Glutamatergic neuron (in vitro differentiated cells): Measurements from ENCODE around the gene TOP1. TPM values are rescaled to one million over a fixed set of nuclear protein-coding genes. Genes with fewer than 3 reads are reported as not detected.

Source experiments
- DNase-seq: peaks from one replicate; pipeline ENCODE4 v3.0.0; 2022
- H3K27ac Mint-ChIP-seq: one replicate; pipeline ENCODE4 v1.8.0; 2020; ENCODE audit warnings: mild to moderate bottlenecking, mixed read lengths, inconsistent platforms; ENCODE audit not compliant: unreplicated experiment
- H3K27me3 Mint-ChIP-seq: one replicate; pipeline ENCODE4 v1.8.0; 2020; ENCODE audit warnings: mild to moderate bottlenecking, moderate library complexity, mixed read lengths, inconsistent platforms; ENCODE audit not compliant: unreplicated experiment
- H3K36me3 Mint-ChIP-seq: one replicate; pipeline ENCODE4 v1.8.0; 2020; ENCODE audit warnings: mild to moderate bottlenecking, mixed read lengths, inconsistent platforms; ENCODE audit not compliant: unreplicated experiment
- H3K4me1 Mint-ChIP-seq: one replicate; pipeline ENCODE4 v1.8.0; 2020; ENCODE audit warnings: mild to moderate bottlenecking, low read depth, mixed read lengths, inconsistent platforms; ENCODE audit not compliant: unreplicated experiment
- H3K4me3 Mint-ChIP-seq: one replicate; pipeline ENCODE4 v1.8.0; 2020; ENCODE audit warnings: mild to moderate bottlenecking, mixed read lengths, inconsistent platforms; ENCODE audit not compliant: unreplicated experiment
- H3K9me3 Mint-ChIP-seq: one replicate; pipeline ENCODE4 v1.8.0; 2020; ENCODE audit warnings: mild to moderate bottlenecking, moderate library complexity, mixed read lengths, inconsistent platforms; ENCODE audit not compliant: unreplicated experiment
- total RNA-seq: library from RNA; stranded (reverse); fragmentation: NEBNext Ultra II Directional; extraction: Animal tissue kit (Norgen Biotek cat#: 25700); gene quantifications from one replicate; pipeline ENCODE4 v1.2.1, GENCODE V29; 2021; ENCODE audit not compliant: unreplicated experiment
- TF ChIP-seq, protein P1 (sequence below): fragments of 200-600 bp; sonication (generic); IDR thresholded peaks from one replicate; pipeline ENCODE4 v1.5.0; 2021; ENCODE audit not compliant: partially characterized antibody, unreplicated experiment

Gene TOP1
- total RNA-seq, 1 donor from 2014 or later, result 68.7 TPM

DNA sequence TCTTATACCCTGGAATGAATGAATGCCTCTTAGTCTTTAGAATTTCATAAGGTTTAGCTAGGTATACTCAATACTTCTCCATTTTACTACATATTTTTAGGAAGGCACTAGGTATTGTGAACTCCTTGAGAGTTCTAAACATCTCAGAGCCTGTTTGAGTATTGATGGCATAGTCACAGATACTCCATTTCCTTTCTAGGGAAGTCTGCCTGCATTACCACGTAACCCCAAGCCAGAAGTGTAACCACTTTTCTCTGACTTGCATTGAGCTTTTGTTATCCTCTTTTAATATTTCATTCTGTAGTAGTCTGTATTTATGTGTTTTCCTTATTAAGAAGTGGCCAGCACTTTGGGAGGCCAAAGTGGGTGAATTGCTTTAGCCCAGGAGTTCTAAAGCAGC lies 12.2 kb downstream of the TOP1 start:
- Mint-ChIP-seq H3K4me3 (no peak overlapping the region), H3K4me1 (peaks cover 19% of the 10 kb centered on the region), H3K9me3 (peaks cover 4% of the 10 kb centered on the region), H3K27me3 (no peaks in the 10 kb centered on the region), H3K36me3 (no peaks in the 10 kb centered on the region), H3K27ac (no peak overlapping the region)
- no peak for DNase-seq
- TF ChIP-seq, protein P1, sequence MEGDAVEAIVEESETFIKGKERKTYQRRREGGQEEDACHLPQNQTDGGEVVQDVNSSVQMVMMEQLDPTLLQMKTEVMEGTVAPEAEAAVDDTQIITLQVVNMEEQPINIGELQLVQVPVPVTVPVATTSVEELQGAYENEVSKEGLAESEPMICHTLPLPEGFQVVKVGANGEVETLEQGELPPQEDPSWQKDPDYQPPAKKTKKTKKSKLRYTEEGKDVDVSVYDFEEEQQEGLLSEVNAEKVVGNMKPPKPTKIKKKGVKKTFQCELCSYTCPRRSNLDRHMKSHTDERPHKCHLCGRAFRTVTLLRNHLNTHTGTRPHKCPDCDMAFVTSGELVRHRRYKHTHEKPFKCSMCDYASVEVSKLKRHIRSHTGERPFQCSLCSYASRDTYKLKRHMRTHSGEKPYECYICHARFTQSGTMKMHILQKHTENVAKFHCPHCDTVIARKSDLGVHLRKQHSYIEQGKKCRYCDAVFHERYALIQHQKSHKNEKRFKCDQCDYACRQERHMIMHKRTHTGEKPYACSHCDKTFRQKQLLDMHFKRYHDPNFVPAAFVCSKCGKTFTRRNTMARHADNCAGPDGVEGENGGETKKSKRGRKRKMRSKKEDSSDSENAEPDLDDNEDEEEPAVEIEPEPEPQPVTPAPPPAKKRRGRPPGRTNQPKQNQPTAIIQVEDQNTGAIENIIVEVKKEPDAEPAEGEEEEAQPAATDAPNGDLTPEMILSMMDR, result no peak

DNA sequence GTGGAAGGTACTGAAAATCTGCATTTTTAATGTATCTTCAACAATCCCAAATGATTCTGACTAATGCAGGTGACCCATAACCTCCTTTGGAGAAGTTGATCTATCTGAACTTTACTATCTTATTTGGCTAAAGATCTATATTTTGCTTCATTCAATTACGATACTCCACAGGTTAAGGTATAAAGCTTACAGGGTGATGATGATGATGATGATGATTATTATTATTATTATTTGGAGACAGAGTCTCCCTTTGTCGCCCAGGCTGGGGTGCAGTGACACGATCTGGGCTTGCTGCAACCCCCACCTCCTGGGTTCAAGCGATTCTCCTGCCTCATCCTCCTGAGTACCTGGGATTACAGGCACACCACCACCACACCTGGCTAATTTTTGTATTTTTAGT lies 13.1 kb downstream of the TOP1 start:
- Mint-ChIP-seq H3K36me3 (no peaks in the 10 kb centered on the region), H3K4me3 (no peak overlapping the region), H3K4me1 (peaks cover 19% of the 10 kb centered on the region), H3K27ac (no peak overlapping the region), H3K9me3 (peaks cover 4% of the 10 kb centered on the region), H3K27me3 (no peaks in the 10 kb centered on the region)
- TF ChIP-seq, protein P1, result no peak
- no peak for DNase-seq

DNA sequence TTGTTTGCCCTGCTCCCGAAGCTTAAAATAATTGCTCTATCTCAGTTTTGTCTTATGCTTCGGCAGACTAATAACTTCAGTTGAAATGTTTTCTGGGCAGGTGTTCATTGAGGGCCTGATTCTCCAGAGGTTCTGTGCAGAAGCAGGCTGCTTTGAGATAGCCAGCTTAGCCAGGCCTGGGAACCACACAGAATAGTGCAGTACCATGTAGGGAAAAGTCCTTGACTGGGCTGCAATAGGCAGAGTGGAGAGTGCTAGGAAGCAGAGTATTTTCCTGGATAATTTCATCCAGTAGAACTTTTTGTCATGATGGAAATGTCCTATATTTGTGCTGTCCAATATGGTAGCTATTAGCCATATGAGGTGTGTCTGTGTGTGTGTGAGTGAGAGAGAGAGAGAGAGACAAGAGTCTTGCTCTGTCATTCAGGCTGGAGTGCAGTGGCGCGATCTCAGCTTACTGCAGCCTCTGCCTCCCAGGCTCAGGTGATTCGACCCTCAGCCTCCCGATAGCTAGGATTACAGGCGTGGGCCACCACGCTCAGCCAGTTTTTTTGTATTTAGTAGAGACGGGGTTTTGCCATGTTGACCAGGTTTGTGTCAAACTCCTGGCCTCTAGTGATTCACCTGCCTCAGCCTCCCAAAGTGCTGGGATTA lies 15.9 kb downstream of the TOP1 start:
- TF ChIP-seq, protein P1, result no peak
- DNase-seq, result no peak
- peaks cover 4% of the 10 kb centered on the region for H3K9me3 Mint-ChIP-seq
- no peaks in the 10 kb centered on the region for H3K36me3 Mint-ChIP-seq
- peak overlapping the region; percentile 46 for H3K27ac Mint-ChIP-seq
- H3K4me1 Mint-ChIP-seq, result peaks cover 28% of the 10 kb centered on the region
- peak overlapping the region; percentile 55 for H3K4me3 Mint-ChIP-seq
- no peaks in the 10 kb centered on the region for H3K27me3 Mint-ChIP-seq

GRCh38 chr20:41045671-41046070 lies 17.0 kb downstream of the TOP1 start:
- peaks cover 4% of the 10 kb centered on the region for H3K9me3 Mint-ChIP-seq
- peaks cover 34% of the 10 kb centered on the region for H3K4me1 Mint-ChIP-seq
- no peak overlapping the region for H3K27ac Mint-ChIP-seq
- no peak for DNase-seq
- no peaks in the 10 kb centered on the region for H3K27me3 Mint-ChIP-seq
- H3K36me3 Mint-ChIP-seq, result no peaks in the 10 kb centered on the region
- TF ChIP-seq, protein P1, result no peak
- no peak overlapping the region for H3K4me3 Mint-ChIP-seq

GRCh38 chr20:41046716-41047115 lies 18.1 kb downstream of the TOP1 start:
- Mint-ChIP-seq H3K27me3 (no peaks in the 10 kb centered on the region), H3K27ac (no peak overlapping the region), H3K4me1 (peaks cover 44% of the 10 kb centered on the region), H3K36me3 (no peaks in the 10 kb centered on the region), H3K9me3 (peaks cover 4% of the 10 kb centered on the region), H3K4me3 (no peak overlapping the region)
- TF ChIP-seq, protein P1, result no peak
- no peak for DNase-seq
